Body of pancreas (tissue), 4 donors: Measurements from ENCODE around the gene FHOD3. TPM values are rescaled to one million over a fixed set of nuclear protein-coding genes. Genes with fewer than 3 reads are reported as not detected.
"Not testable (repeated sequence)": the region's sequence is repeated elsewhere in the genome, so short reads cannot be mapped to it uniquely, and the experiment has no call there.

Experiments
- ATAC-seq: fragments of 150-250 bp; one replicate; pipeline ENCODE4 v1.9.1; 2016
- DNase-seq, 4 donors: peaks; one replicate each; pipeline ENCODE4 v3.0.0-alpha.2; 2019
- H3K27ac ChIP-seq, 4 donors: fragments of 200-600 bp; sonication (generic); 1 replicate in 3 of 4; 2 replicates in 1 of 4; pipeline versions ENCODE4 v1.5.1 to v1.6.1; 2016 to 2019; ENCODE audit warnings: mild to moderate bottlenecking in 1 of 4, mixed read lengths in 1 of 4, moderate library complexity in 1 of 4
- H3K27me3 ChIP-seq, 2 donors: fragments of 200-600 bp; sonication (generic); one replicate each; pipeline ENCODE4 v1.6.0; 2016; ENCODE audit warnings: mild to moderate bottlenecking in 1 of 2
- H3K36me3 ChIP-seq, 2 donors: fragments of 200-600 bp; sonication (generic); replicated peaks in 1 of 2; 2 replicates each; pipeline ENCODE4 v1.5.1; 2016; ENCODE audit warnings: low read depth in 2 of 2; ENCODE audit not compliant: insufficient read depth in 1 of 2
- H3K4me1 ChIP-seq: fragments of 200-600 bp; sonication (generic); one replicate; pipeline ENCODE4 v1.6.0; 2016
- H3K4me3 ChIP-seq, 2 donors: fragments of 200-600 bp; sonication (generic); 1 replicate in 1 of 2; 2 replicates in 1 of 2; pipeline ENCODE4 v1.5.1; 2016 to 2019
- H3K9me3 ChIP-seq, 3 donors: fragments of 200-600 bp; sonication (generic); 1 replicate in 2 of 3; 2 replicates in 1 of 3; pipeline ENCODE4 v1.5.1; 2016
- CTCF ChIP-seq, 7 experiments: fragments of 450-650 bp in 4 of 7; fragments of 200-600 bp in 3 of 7; sonication (generic) in 3 of 7; IDR thresholded peaks; one replicate each; pipeline ENCODE4 v1.5.1; 2016 to 2019; ENCODE audit warnings: antibody characterized with exemption in 7 of 7
- POLR2A ChIP-seq, 3 donors: fragments of 450-650 bp; IDR thresholded peaks; one replicate each; pipeline ENCODE4 v1.6.1; 2016; ENCODE audit warnings: antibody characterized with exemption in 3 of 3, mild to moderate bottlenecking in 2 of 3
- WGBS, 2 donors: methylation state at CpG; one replicate each; pipeline ENCODE4 v1.1.5; 2017; 5-methylcytosine and 5-hydroxymethylcytosine counted together
- intact Hi-C: fragments of 100-400 bp; cut with DNase I; formaldehyde crosslinking; loops from one replicate; pipeline ENCODE4 v1.15.1; 2023
- total RNA-seq, 2 donors: library from RNA; depleted of rRNA; stranded (reverse); fragments of >200 nt; gene quantifications; one replicate each; pipeline ENCODE4 v1.1.0, GENCODE V29; 2016

The FHOD3 gene
- total RNA-seq, 2 donors from 2014 or later, result 0.52 to 2.0 TPM

- ATAC-seq (no peak), DNase-seq (no peak)
- H3K4me3 ChIP-seq, result no peak overlapping the region
- no peak overlapping the region for H3K27ac ChIP-seq
- H3K36me3 ChIP-seq, result peaks cover 0 to 9% of the 10 kb centered on the region in 2 donors
- intact Hi-C loops, result no loop called here
- H3K9me3 ChIP-seq, result no peaks in the 10 kb centered on the region
- peaks cover 15% of the 10 kb centered on the region for H3K4me1 ChIP-seq
- no peaks in the 10 kb centered on the region for H3K27me3 ChIP-seq
- TF ChIP-seq CTCF (IDR thresholded peaks at IDR 0.05) (no peak), POLR2A (IDR thresholded peaks at IDR 0.05) (no peak)
Measured at GRCh38 chr18:36811955-36812354, 514.4 kb downstream of the FHOD3 start.

GRCh38 chr18:36812678-36813077 lies 515.2 kb downstream of the FHOD3 start:
- TF ChIP-seq CTCF (IDR thresholded peaks at IDR 0.05) (no peak), POLR2A (IDR thresholded peaks at IDR 0.05) (no peak)
- Histone ChIP-seq H3K36me3 (peaks cover 0 to 3% of the 10 kb centered on the region in 2 donors), H3K27ac (no peak overlapping the region), H3K27me3 (no peaks in the 10 kb centered on the region), H3K4me3 (no peak overlapping the region), H3K9me3 (no peaks in the 10 kb centered on the region), H3K4me1 (peaks cover 22% of the 10 kb centered on the region)
- 68% methylated on average over 3 of the region's 3 CpGs for WGBS, 2 donors
- DNase-seq, result no peak
- ATAC-seq, result no peak
- intact Hi-C loops, result no loop called here

GRCh38 chr18:36813101-36813775 lies 515.7 kb downstream of the FHOD3 start:
- no peak for DNase-seq
- Histone ChIP-seq H3K4me3 (no peak overlapping the region), H3K36me3 (peaks cover 0 to 3% of the 10 kb centered on the region in 2 donors), H3K27ac (no peak overlapping the region), H3K9me3 (no peaks in the 10 kb centered on the region), H3K4me1 (peaks cover 28% of the 10 kb centered on the region), H3K27me3 (no peaks in the 10 kb centered on the region)
- ATAC-seq, result no peak
- WGBS, 2 donors, result 86 to 92% methylated on average over 4 of the region's 4 CpGs
- intact Hi-C loops, result no loop called here
- TF ChIP-seq CTCF (IDR thresholded peaks at IDR 0.05) (no peak), POLR2A (IDR thresholded peaks at IDR 0.05) (no peak)

- TF ChIP-seq POLR2A (IDR thresholded peaks at IDR 0.05) (no peak), CTCF (IDR thresholded peaks at IDR 0.05) (no peak)
- 83 to 84% methylated on average over 3 of the region's 3 CpGs for WGBS, 2 donors
- Histone ChIP-seq H3K4me3 (no peak overlapping the region), H3K4me1 (peaks cover 33% of the 10 kb centered on the region), H3K27ac (no peak overlapping the region), H3K27me3 (no peaks in the 10 kb centered on the region), H3K36me3 (peaks cover 0 to 3% of the 10 kb centered on the region in 2 donors), H3K9me3 (no peaks in the 10 kb centered on the region)
- intact Hi-C loops, result no loop called here
- no peak for ATAC-seq
- no peak for DNase-seq
Measured at GRCh38 chr18:36813824-36814223, 516.3 kb downstream of the FHOD3 start.

- Histone ChIP-seq H3K27ac (peak overlapping the region in 1 of 4 donors; percentile 26), H3K4me3 (no peak overlapping the region), H3K4me1 (peaks cover 41% of the 10 kb centered on the region), H3K9me3 (no peaks in the 10 kb centered on the region), H3K27me3 (no peaks in the 10 kb centered on the region), H3K36me3 (peaks cover 0 to 3% of the 10 kb centered on the region in 2 donors)
- TF ChIP-seq CTCF (IDR thresholded peaks at IDR 0.05) (no peak), POLR2A (IDR thresholded peaks at IDR 0.05) (no peak)
- DNase-seq (peak in 2 of 4 donors; percentile 8 to 38), ATAC-seq (no peak)
- 0 to 19% methylated on average over 1 of the region's 1 CpG for WGBS, 2 donors
- intact Hi-C loops, result no loop called here
Measured at GRCh38 chr18:36814994-36815393, 517.5 kb downstream of the FHOD3 start.

GRCh38 chr18:36816096-36816495 lies 518.6 kb downstream of the FHOD3 start:
- H3K9me3 ChIP-seq, DNase-seq, H3K4me3 ChIP-seq, intact Hi-C loops, ATAC-seq, H3K27me3 ChIP-seq, H3K27ac ChIP-seq, H3K36me3 ChIP-seq: not testable (repeated sequence)
- peaks cover 43% of the 10 kb centered on the region for H3K4me1 ChIP-seq
